Activated CD8-positive, alpha-beta memory T cell treated with anti-CD3 and anti-CD28 coated beads for 48 hours (primary cell): Measurements from ENCODE around the gene CASP3.
"Not testable (repeated sequence)": the region's sequence is repeated elsewhere in the genome, so short reads cannot be mapped to it uniquely, and the experiment has no call there.

ENCODE experiments used
- DNase-seq, 3 experiments: peaks; one replicate each; pipeline ENCODE4 v3.0.0-alpha.2; 2020; ENCODE audit warnings: low read depth in 2 of 3, low spot score in 2 of 3

The CASP3 gene

DNA sequence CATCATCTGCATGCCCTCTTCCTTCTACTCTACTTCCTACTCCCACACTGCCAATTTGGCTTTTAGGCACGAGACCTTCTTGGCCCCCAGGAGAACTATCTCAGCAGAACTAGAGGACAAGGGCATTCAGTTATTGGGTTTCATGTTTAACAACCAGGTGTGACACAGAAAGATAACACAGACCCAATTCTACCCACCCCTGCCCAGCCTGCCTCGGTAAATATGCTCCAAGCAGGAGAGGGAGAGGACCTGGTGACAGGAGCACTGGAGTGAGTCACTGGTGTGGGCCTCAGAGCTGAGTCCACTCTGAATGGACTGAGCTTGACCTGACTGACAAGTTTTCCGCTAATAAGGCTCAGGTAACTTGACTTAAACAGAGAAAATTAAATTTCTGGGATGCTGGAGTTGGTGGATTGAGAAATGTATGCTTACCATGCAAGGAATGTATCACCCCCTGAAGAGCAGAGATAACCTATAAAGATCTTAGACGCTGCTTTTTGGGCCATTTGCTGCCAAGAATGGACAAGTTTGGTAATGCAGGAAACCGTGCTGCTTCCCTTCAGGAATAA lies 52.5 kb downstream of the CASP3 start:
- no peak for DNase-seq

DNA sequence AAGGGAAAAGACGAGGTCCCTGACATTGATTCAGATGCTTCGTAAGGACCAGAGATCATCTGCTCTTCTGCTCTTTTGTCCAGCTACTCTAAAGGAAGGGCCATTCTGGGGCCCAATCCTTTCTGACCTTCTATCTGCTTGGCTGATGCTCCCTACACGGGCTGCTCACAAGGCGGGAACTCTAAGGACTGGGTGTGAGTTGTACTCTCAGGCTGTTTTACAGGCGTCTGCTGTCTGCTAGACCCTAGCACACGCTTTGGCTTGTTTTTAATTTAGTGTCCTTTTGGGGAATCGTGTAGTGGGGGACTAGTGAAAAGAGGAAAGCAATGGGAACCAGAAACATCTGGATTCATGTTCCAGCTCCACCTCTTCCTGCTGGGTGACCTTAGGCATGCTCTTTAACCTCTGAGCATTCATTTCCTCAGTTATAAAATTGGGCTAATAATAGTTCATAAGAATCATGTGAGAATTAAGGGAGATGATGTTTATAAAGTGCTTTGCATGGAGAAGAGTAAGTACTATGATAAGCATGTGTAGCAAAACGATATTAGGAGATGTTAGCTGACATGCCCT lies 53.1 kb downstream of the CASP3 start:
- no peak for DNase-seq

DNA sequence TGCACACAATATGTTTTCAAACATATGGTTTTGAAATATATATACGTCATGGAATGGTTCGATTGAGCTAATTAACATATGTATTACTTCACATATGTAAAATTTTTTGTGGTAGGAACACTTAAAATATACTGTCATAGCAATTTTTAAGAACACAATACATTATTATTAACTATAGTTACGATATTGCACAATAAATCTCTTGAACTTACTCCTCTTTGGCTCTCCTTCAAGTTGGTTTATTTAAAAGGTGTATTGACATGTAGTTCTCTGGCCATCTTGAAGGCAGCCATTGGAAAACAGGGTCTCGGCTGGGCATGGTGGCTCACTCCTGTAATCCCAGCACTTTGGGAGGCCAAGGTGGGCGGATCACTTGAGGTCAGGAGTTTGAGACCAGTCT lies 53.8 kb downstream of the CASP3 start:
- no peak for DNase-seq

DNA sequence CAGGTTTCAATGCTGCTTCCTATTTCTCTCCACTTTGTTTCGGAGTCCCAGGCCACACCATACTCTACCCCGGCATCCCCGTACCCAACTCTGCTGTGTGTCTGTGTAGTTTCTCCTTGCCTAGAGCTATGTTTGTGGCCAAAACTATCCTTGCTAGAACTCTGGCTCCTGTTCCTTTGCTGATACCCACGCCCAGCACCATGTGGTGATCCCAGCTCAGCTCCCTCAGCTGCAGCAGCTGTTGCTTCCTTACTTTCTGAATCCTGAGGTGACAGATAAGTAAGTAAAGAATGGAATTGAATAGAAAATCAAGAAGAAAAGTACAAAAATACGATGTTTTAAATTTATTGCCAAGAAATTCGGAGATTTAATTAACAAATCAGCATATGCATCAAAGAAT lies 55.8 kb downstream of the CASP3 start:
- DNase-seq: no peak

DNA sequence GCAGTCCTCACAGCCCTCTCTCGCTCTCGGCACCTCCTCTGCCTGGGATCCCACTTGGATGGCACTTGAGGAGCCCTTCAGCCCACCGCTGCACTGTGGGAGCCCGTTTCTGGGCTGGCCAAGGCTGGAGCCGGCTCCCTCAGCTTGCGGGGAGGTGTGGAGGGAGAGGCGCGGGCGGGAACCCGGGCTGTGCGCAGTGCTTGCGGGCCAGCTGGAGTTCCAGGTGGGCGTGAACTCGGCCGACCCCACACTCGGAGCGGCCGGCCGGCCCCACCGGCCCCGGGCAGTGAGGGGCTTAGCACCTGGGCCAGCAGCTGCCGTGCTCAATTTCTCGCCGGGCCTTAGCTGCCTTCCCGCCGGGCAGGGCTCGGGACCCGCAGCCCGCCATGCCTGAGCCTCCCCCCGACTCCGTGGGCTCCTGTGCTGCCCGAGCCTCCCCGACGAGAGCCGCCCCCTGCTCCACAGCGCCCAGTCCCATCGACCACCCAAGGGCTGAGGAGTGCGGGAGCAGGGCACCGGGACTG lies 57.4 kb downstream of the CASP3 start:
- not testable (repeated sequence) for DNase-seq

DNA sequence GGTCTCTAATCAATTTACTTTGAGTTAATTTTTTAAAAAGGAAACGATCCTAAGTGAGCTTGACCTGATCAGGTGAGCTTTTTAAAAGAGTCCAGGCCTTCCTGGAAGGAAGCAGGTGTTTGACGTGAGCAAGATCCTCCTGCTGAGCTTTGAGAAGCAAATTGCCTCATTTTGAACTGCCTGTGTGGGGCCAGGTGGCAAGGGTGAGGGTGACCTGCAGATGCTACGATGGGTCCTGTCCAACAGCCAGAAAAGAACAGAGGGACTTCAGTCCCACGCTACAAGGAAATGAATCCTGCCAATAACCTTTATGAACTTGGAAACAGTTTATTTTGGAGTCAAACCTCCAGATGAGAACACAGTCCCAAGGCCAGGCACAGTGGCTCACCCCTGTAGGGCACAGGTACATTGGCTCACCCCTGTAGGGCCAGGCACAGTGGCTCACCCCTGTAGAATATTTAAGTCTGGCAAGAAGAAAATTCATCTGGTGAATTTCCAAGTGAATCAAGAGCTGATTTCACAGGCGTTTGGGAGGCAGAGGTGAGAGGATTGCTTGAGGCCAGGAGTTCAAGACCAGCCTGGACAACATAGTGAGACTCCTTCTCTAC lies 58.1 kb downstream of the CASP3 start:
- no peak for DNase-seq

DNA sequence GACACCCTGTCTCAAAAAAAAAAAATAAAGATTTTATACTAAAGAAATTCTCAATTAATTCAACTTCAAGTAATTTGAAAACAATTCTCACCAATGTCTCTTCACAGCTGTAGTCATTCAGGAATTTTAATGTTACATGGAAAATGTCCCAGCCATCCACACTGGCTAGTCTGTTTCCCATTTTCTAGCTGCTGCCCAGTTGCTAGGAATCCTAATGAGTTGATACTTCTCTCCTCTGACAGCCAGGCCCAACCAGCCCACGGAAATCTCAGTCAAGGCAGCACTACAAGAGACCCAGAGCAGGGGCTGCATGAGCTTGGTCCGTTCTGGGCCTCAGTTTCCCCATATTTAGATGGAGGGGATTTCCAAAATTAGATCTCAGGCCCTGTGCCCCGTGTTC lies 59.1 kb downstream of the CASP3 start:
- no peak for DNase-seq

DNA sequence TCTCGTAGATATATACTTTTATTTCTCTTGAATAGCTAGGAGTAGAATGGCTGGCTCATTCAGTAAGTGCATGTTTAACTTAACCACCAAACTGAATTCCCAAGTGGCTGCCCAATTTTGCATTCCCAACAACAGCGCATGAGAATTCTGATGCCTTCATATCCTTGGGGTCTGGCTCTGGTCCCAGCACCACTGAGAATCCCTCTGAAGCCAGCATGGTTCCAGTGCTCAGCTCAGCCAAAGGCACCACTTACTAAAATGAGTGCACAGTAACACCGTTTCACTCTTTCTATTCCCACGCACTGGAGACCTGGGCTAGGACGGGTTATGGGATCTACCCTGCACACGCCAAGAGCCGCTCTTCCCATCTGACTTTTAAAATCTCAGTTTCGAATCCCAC lies 60.4 kb downstream of the CASP3 start:
- DNase-seq: no peak

DNA sequence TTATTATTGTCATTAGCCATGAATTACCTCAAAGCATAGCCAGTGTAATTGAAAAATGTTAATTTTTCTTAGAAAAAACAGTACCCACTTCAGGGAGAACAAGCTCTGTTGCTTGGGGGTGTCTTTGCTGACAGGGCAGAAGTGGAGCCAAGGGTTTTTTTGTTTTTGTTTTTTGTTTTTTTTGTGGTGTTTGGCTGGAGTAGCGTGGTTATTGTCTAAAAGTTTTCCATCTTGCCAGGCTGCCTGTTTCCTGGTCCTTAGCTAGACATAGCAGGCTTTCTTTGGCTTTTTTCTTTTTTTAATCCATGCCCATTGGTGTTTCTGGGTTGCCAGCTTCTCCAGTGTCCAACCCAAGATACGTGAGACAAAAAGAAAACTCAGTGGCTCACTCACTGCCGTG lies 61.5 kb downstream of the CASP3 start:
- no peak for DNase-seq

DNA sequence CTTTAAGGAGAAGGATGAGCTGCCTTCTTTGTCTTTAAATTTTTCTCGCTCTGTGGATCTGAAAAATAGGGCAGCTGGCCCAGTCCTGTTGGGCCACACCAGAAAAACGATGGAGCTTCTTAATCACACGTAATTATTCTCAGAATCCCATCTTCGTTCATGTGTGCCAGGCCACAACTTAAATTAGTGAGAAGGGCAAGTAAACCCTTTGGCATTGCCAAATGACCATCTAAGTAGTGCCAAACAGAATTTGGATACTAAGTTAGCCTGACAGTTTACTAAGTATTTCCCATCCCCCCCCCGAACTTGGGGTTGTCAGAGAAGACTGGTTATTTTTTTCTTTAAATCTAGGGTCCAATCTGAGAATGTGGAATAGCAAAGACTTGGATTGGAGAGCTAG lies 62.0 kb downstream of the CASP3 start:
- no peak for DNase-seq

DNA sequence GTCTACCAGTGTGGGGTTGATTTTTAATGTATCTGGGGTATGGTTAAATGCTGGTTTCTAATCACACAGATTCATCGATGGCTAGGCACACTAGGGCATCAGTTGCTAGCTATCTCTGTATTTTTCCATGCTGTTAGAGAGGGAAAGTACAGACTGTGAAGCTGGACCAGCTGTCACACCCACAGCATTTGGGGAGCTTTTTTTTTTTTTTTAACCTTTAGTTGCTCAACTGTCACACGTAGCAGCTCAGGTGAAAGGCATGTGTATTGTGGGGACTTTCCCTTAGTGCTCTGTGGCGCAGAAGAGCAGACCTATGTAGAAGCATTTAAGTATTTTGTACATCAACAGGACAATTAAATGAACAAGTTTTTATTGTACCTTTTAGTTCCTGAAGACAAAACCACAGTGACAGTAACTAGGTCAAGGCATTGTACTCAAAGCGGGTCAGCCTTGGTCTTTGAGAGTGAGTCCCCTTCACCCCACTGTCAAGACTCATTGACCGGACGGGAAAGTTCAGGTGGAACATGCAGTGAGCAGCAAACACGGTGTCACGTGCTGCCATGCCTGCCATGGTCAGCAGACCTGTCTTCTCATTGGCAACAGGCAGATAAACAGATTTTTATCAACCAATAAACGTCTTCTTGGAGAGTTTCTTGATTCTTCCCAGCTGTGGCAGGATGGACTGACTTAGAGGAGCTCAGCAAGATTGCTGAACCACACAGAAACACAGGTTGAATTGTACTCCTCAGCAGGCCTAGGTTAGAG lies 65.3 kb downstream of the CASP3 start:
- no peak for DNase-seq
